Measurements from ENCODE around the gene MAP4K3. TPM values are rescaled to one million over a fixed set of nuclear protein-coding genes. Genes with fewer than 3 reads are reported as not detected.

Gene MAP4K3
- total and polyA plus RNA-seq, 10 of the 15 experiments (the other 5 are each of a cell fraction or from before 2014, with no cell fraction given): 0.04 to 0.95 (median 0.21) TPM; not detected in 1

DNA sequence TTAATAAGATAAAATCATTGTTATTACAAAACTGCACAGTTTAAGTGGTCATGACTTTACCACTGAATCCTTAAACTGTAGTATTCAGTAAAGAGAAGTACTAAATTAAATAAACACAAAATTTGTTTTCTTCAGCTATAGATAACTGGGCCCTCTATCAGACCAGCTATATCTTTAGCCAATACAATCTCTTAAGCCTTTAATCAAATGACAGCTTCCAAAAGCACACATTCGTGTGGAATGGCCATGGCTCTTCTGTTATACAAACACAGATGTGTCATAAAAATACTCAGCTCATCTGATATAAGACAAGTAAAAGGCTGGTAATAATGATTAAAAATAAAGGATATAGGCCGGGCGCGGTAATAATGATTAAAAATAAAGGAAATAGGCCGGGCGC lies 135.7 kb downstream of the MAP4K3 start (continued):
- TF ChIP-seq, protein P1, sequence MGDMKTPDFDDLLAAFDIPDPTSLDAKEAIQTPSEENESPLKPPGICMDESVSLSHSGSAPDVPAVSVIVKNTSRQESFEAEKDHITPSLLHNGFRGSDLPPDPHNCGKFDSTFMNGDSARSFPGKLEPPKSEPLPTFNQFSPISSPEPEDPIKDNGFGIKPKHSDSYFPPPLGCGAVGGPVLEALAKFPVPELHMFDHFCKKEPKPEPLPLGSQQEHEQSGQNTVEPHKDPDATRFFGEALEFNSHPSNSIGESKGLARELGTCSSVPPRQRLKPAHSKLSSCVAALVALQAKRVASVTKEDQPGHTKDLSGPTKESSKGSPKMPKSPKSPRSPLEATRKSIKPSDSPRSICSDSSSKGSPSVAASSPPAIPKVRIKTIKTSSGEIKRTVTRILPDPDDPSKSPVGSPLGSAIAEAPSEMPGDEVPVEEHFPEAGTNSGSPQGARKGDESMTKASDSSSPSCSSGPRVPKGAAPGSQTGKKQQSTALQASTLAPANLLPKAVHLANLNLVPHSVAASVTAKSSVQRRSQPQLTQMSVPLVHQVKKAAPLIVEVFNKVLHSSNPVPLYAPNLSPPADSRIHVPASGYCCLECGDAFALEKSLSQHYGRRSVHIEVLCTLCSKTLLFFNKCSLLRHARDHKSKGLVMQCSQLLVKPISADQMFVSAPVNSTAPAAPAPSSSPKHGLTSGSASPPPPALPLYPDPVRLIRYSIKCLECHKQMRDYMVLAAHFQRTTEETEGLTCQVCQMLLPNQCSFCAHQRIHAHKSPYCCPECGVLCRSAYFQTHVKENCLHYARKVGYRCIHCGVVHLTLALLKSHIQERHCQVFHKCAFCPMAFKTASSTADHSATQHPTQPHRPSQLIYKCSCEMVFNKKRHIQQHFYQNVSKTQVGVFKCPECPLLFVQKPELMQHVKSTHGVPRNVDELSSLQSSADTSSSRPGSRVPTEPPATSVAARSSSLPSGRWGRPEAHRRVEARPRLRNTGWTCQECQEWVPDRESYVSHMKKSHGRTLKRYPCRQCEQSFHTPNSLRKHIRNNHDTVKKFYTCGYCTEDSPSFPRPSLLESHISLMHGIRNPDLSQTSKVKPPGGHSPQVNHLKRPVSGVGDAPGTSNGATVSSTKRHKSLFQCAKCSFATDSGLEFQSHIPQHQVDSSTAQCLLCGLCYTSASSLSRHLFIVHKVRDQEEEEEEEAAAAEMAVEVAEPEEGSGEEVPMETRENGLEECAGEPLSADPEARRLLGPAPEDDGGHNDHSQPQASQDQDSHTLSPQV (IDR thresholded peaks at IDR 0.05): no peak
- TF ChIP-seq NFYB (IDR thresholded peaks at IDR 0.05; ENCODE audit: insufficient read depth, low read depth, low read length): no peak
- no peak for TF ChIP-seq TCF7 (IDR thresholded peaks at IDR 0.05; ENCODE audit: borderline replicate concordance)
- TF ChIP-seq YBX1 (IDR thresholded peaks at IDR 0.05): no peak
- TF ChIP-seq MYB (IDR thresholded peaks at IDR 0.05; ENCODE audit: borderline replicate concordance, low read depth, low read length): no peak
- TF ChIP-seq JUNB (IDR thresholded peaks at IDR 0.05): no peak
- TF ChIP-seq HCFC1 (IDR thresholded peaks at IDR 0.05; ENCODE audit: low read length): no peak
- TF ChIP-seq NR2F1 (conservative IDR thresholded peaks at IDR 0.05): no peak
- TF ChIP-seq MYC (IDR thresholded peaks at IDR 0.05; ENCODE audit: insufficient read depth, insufficient read length, insufficient replicate concordance, low read length, severe bottlenecking): no peak
- no peak for TF ChIP-seq BACH1 (IDR thresholded peaks at IDR 0.05; ENCODE audit: borderline replicate concordance)
- TF ChIP-seq EGR1 (IDR thresholded peaks at IDR 0.05; ENCODE audit: borderline replicate concordance in 1 of 2, low read depth in 2 of 2, low read length in 2 of 2): no peak
- TF ChIP-seq RB1 (IDR thresholded peaks at IDR 0.05; ENCODE audit: borderline replicate concordance): no peak
- TF ChIP-seq HSF1 (IDR thresholded peaks at IDR 0.05; ENCODE audit: low read depth, low read length): no peak
- TF ChIP-seq, protein P2, sequence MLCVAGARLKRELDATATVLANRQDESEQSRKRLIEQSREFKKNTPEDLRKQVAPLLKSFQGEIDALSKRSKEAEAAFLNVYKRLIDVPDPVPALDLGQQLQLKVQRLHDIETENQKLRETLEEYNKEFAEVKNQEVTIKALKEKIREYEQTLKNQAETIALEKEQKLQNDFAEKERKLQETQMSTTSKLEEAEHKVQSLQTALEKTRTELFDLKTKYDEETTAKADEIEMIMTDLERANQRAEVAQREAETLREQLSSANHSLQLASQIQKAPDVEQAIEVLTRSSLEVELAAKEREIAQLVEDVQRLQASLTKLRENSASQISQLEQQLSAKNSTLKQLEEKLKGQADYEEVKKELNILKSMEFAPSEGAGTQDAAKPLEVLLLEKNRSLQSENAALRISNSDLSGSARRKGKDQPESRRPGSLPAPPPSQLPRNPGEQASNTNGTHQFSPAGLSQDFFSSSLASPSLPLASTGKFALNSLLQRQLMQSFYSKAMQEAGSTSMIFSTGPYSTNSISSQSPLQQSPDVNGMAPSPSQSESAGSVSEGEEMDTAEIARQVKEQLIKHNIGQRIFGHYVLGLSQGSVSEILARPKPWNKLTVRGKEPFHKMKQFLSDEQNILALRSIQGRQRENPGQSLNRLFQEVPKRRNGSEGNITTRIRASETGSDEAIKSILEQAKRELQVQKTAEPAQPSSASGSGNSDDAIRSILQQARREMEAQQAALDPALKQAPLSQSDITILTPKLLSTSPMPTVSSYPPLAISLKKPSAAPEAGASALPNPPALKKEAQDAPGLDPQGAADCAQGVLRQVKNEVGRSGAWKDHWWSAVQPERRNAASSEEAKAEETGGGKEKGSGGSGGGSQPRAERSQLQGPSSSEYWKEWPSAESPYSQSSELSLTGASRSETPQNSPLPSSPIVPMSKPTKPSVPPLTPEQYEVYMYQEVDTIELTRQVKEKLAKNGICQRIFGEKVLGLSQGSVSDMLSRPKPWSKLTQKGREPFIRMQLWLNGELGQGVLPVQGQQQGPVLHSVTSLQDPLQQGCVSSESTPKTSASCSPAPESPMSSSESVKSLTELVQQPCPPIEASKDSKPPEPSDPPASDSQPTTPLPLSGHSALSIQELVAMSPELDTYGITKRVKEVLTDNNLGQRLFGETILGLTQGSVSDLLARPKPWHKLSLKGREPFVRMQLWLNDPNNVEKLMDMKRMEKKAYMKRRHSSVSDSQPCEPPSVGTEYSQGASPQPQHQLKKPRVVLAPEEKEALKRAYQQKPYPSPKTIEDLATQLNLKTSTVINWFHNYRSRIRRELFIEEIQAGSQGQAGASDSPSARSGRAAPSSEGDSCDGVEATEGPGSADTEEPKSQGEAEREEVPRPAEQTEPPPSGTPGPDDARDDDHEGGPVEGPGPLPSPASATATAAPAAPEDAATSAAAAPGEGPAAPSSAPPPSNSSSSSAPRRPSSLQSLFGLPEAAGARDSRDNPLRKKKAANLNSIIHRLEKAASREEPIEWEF (IDR thresholded peaks at IDR 0.05; ENCODE audit: insufficient replicate concordance, low read depth, low read length): no peak
- no peak for TF ChIP-seq MAX (IDR thresholded peaks at IDR 0.05; ENCODE audit: low read depth, low read length)
